H9 (cell line): ENCODE data around the gene KCNMA1. TPM values are rescaled to one million over a fixed set of nuclear protein-coding genes. Genes with fewer than 3 reads are reported as not detected.

Experiments
- DNase-seq: peaks from one replicate; pipeline ENCODE4 v3.0.0-alpha.2; 2017
- H2AFZ ChIP-seq: one replicate; pipeline ENCODE4 v1.6.1; 2013; ENCODE audit warnings: mild to moderate bottlenecking, low read length, control low read depth, moderate library complexity
- H2AK5ac ChIP-seq: 2 replicates; pipeline ENCODE4 v1.6.1; 2013; ENCODE audit warnings: low read length, control low read depth, mixed read lengths; ENCODE audit not compliant: insufficient read length
- H2BK120ac ChIP-seq: one replicate; pipeline ENCODE4 v1.6.1; 2013; ENCODE audit warnings: low read depth, mild to moderate bottlenecking, low read length, control low read depth, inconsistent platforms; ENCODE audit not compliant: poor library complexity, severe bottlenecking
- H2BK12ac ChIP-seq: 2 replicates; pipeline ENCODE4 v1.6.1; 2013; ENCODE audit warnings: low read length, control low read depth, mixed read lengths, low read depth; ENCODE audit not compliant: insufficient read length
- H2BK15ac ChIP-seq: 2 replicates; pipeline ENCODE4 v1.6.1; 2013; ENCODE audit warnings: low read depth, low read length, control low read depth
- H2BK20ac ChIP-seq: one replicate; pipeline ENCODE4 v1.6.1; 2013; ENCODE audit warnings: low read depth, mild to moderate bottlenecking, low read length, control low read depth, inconsistent platforms; ENCODE audit not compliant: poor library complexity, severe bottlenecking
- H2BK5ac ChIP-seq: 2 replicates; pipeline ENCODE4 v1.6.1; 2013; ENCODE audit warnings: low read length, control low read depth, mixed read lengths; ENCODE audit not compliant: insufficient read length
- H3K14ac ChIP-seq: 2 replicates; pipeline ENCODE4 v1.6.1; 2013; ENCODE audit warnings: low read length, control low read depth; ENCODE audit not compliant: insufficient read depth
- H3K18ac ChIP-seq: 2 replicates; pipeline ENCODE4 v1.6.1; 2013; ENCODE audit warnings: low read depth, mild to moderate bottlenecking, mixed read lengths, low read length, control low read depth; ENCODE audit not compliant: insufficient read length
- H3K23ac ChIP-seq: 2 replicates; pipeline ENCODE4 v1.6.1; 2013; ENCODE audit warnings: low read length, control low read depth, mixed read lengths, low read depth; ENCODE audit not compliant: insufficient read length
- H3K23me2 ChIP-seq: 2 replicates; pipeline ENCODE4 v1.6.1; 2013; ENCODE audit warnings: low read depth, mild to moderate bottlenecking, mixed read lengths, low read length, control low read depth; ENCODE audit not compliant: insufficient read length, poor library complexity, severe bottlenecking
- H3K27ac ChIP-seq: 2 replicates; pipeline ENCODE4 v1.5.1; 2013; ENCODE audit warnings: low read length, control low read depth, mixed read lengths, low read depth; ENCODE audit not compliant: insufficient read length
- H3K27me3 ChIP-seq: 2 replicates; pipeline ENCODE4 v1.6.1; 2013; ENCODE audit warnings: low read length, control low read depth, inconsistent platforms; ENCODE audit not compliant: insufficient read depth
- H3K4ac ChIP-seq: 2 replicates; pipeline ENCODE4 v1.6.1; 2013; ENCODE audit warnings: low read depth, mild to moderate bottlenecking, control low read depth, inconsistent platforms, low read length, moderate library complexity
- H3K4me1 ChIP-seq: 2 replicates; pipeline ENCODE4 v1.6.1; 2013; ENCODE audit warnings: low read length, control low read depth, inconsistent platforms; ENCODE audit not compliant: insufficient read depth
- H3K4me2 ChIP-seq: 2 replicates; pipeline ENCODE4 v1.6.1; 2013; ENCODE audit warnings: low read length, control low read depth, mixed read lengths; ENCODE audit not compliant: insufficient read length, insufficient read depth
- H3K56ac ChIP-seq: 2 replicates; pipeline ENCODE4 v1.6.1; 2013; ENCODE audit warnings: low read depth, mild to moderate bottlenecking, mixed read lengths, low read length, control low read depth; ENCODE audit not compliant: insufficient read length
- H3K79me1 ChIP-seq: 2 replicates; pipeline ENCODE4 v1.6.1; 2013; ENCODE audit warnings: low read depth, mild to moderate bottlenecking, moderate library complexity, low read length, control low read depth, inconsistent platforms; ENCODE audit not compliant: insufficient read depth, poor library complexity, severe bottlenecking
- H3K79me2 ChIP-seq: 2 replicates; pipeline ENCODE4 v1.6.1; 2013; ENCODE audit warnings: low read length, control low read depth, inconsistent platforms; ENCODE audit not compliant: insufficient read depth
- H3K9ac ChIP-seq: 2 replicates; pipeline ENCODE4 v1.6.1; 2013; ENCODE audit warnings: low read length, control low read depth, mixed read lengths; ENCODE audit not compliant: insufficient read length; ENCODE audit errors: extremely low read depth
- H3K9me3 ChIP-seq: one replicate; pipeline ENCODE4 v1.6.1; 2013; ENCODE audit warnings: low read depth, low read length, inconsistent platforms; ENCODE audit not compliant: control insufficient read depth
- H3T11ph ChIP-seq: one replicate; pipeline ENCODE4 v1.6.1; 2013; ENCODE audit warnings: mild to moderate bottlenecking, low read length, control low read depth, inconsistent platforms
- H4K20me1 ChIP-seq: one replicate; pipeline ENCODE4 v1.6.1; 2013; ENCODE audit not compliant: control insufficient read depth, insufficient read length, insufficient read depth
- H4K5ac ChIP-seq: 2 replicates; pipeline ENCODE4 v1.6.1; 2013; ENCODE audit warnings: low read depth, mild to moderate bottlenecking, mixed read lengths, low read length, control low read depth; ENCODE audit not compliant: insufficient read length
- H4K8ac ChIP-seq: replicated peaks from 2 replicates; pipeline ENCODE4 v1.6.1; 2013; ENCODE audit warnings: low read length, control low read depth, mixed read lengths, low read depth; ENCODE audit not compliant: insufficient read length
- H4K91ac ChIP-seq: 2 replicates; pipeline ENCODE4 v1.6.1; 2013; ENCODE audit warnings: low read depth, mild to moderate bottlenecking, moderate library complexity, mixed read lengths, low read length, control low read depth; ENCODE audit not compliant: insufficient read length
- H3K27ac Mint-ChIP-seq, 3 experiments: 2 replicates in 2 of 3; 3 replicates in 1 of 3; pipeline ENCODE4 v1.8.0; 2020 to 2021; ENCODE audit warnings: mixed read lengths in 3 of 3, mild to moderate bottlenecking in 1 of 3, moderate library complexity in 1 of 3
- H3K27me3 Mint-ChIP-seq: 2 replicates; pipeline ENCODE4 v1.8.0; 2021; ENCODE audit warnings: low read depth, mild to moderate bottlenecking, moderate library complexity, mixed read lengths
- H3K36me3 Mint-ChIP-seq, 3 experiments: 2 replicates in 2 of 3; 3 replicates in 1 of 3; pipeline ENCODE4 v1.8.0; 2020 to 2021; ENCODE audit warnings: low read depth in 3 of 3, mixed read lengths in 3 of 3; ENCODE audit not compliant: insufficient read depth in 1 of 3
- H3K4me1 Mint-ChIP-seq, 2 experiments: 2 replicates each; pipeline ENCODE4 v1.8.0; 2020; ENCODE audit warnings: mixed read lengths in 2 of 2
- H3K4me3 Mint-ChIP-seq, 2 experiments: 2 replicates in 1 of 2; 3 replicates in 1 of 2; pipeline ENCODE4 v1.8.0; 2020 to 2021; ENCODE audit warnings: mild to moderate bottlenecking in 2 of 2, mixed read lengths in 2 of 2, moderate library complexity in 1 of 2
- H3K9me3 Mint-ChIP-seq, 2 experiments: 2 replicates in 1 of 2; 3 replicates in 1 of 2; pipeline ENCODE4 v1.8.0; 2020; ENCODE audit warnings: mild to moderate bottlenecking in 2 of 2, mixed read lengths in 2 of 2, moderate library complexity in 1 of 2
- CTCF ChIP-seq: fragments of 200-600 bp; sonication (generic); conservative IDR thresholded peaks from 3 replicates; pipeline ENCODE4 v1.8.0; 2021; ENCODE audit warnings: antibody characterized with exemption, mild to moderate bottlenecking
- WGBS: extraction: QIAGEN DNeasy Blood & Tissue Kit; methylation state at CpG from one replicate; pipeline ENCODE4 v1.1.7; 2013; ENCODE audit warnings: missing lambda C conversion rate, low lambda C conversion rate, mixed read lengths; ENCODE audit not compliant: insufficient read length; ENCODE audit errors: extremely low coverage; 5-methylcytosine and 5-hydroxymethylcytosine counted together
- total RNA-seq: library from RNA; stranded (reverse); gene quantifications from 2 replicates; pipeline ENCODE4 v1.2.1, GENCODE V29; 2021

The KCNMA1 gene
- total RNA-seq, 1 experiment from 2014 or later, result 2.0 TPM

GRCh38 chr10:77629775-77630506 lies 7.7 kb downstream of the KCNMA1 start:
- H4K91ac ChIP-seq, result no peak overlapping the region
- no peak overlapping the region for H2BK5ac ChIP-seq
- no peak overlapping the region for H2BK120ac ChIP-seq
- TF ChIP-seq CTCF, result no peak
- no peaks in the 10 kb centered on the region for H3K79me1 ChIP-seq
- Mint-ChIP-seq H3K4me1 (peaks cover 17 to 21% of the 10 kb centered on the region in 2 experiments), H3K4me3 (no peak overlapping the region), H3K9me3 (no peaks in the 10 kb centered on the region), H3K36me3 (no peaks in the 10 kb centered on the region), H3K27ac (peak overlapping the region in 1 of 3 experiments; percentile 94; a peak in 2 of 7 replicates), H3K27me3 (peaks cover 27% of the 10 kb centered on the region)
- no peak overlapping the region for H4K5ac ChIP-seq
- no peak overlapping the region for H3K14ac ChIP-seq
- H3K27me3 ChIP-seq, result no peaks in the 10 kb centered on the region; the same call in 1 of the 2 replicates
- H3K4ac ChIP-seq, result no peak overlapping the region
- no peak overlapping the region for H3K9ac ChIP-seq
- H3K23me2 ChIP-seq, result no peaks in the 10 kb centered on the region
- H3T11ph ChIP-seq, result no peak overlapping the region
- no CpG with 5 or more reads among the region's 11 CpGs for WGBS
- no peak overlapping the region for H2BK12ac ChIP-seq
- H3K79me2 ChIP-seq, result no peaks in the 10 kb centered on the region
- no peak overlapping the region for H2AFZ ChIP-seq
- no peaks in the 10 kb centered on the region for H3K9me3 ChIP-seq
- no peaks in the 10 kb centered on the region for H4K20me1 ChIP-seq
- H3K27ac ChIP-seq, result no peak overlapping the region
- no peak overlapping the region for H3K56ac ChIP-seq
- no peak overlapping the region for H2AK5ac ChIP-seq
- no peak overlapping the region for H3K18ac ChIP-seq
- no peak overlapping the region for H2BK15ac ChIP-seq
- H2BK20ac ChIP-seq, result no peak overlapping the region
- H3K23ac ChIP-seq, result no peak overlapping the region
- no peak for DNase-seq
- H3K4me1 ChIP-seq, result peaks cover 5% of the 10 kb centered on the region; the same call in 1 of the 2 replicates
- H4K8ac ChIP-seq, result no peak overlapping the region
- no peak overlapping the region for H3K4me2 ChIP-seq
